Ovary (tissue), 9 donors: ENCODE results near the gene RYR2. TPM values are rescaled to one million over a fixed set of nuclear protein-coding genes. Genes with fewer than 3 reads are reported as not detected.

Experiments used
- DNase-seq, 5 donors: peaks; one replicate each; pipeline ENCODE4 v3.0.0-alpha.2; 2019 to 2020
- H3K27ac ChIP-seq, 2 donors: fragments of 200-600 bp; one replicate each; pipeline versions ENCODE4 v1.5.1 to v1.8.0; 2019 to 2022
- H3K27me3 ChIP-seq: fragments of 200-600 bp; one replicate; pipeline ENCODE4 v1.8.0; 2022
- H3K36me3 ChIP-seq: fragments of 200-600 bp; sonication (generic); one replicate; pipeline ENCODE4 v1.5.1; 2019
- H3K4me1 ChIP-seq: one replicate; pipeline ENCODE4 v1.8.1; 2013; ENCODE audit warnings: mild to moderate bottlenecking, moderate library complexity; ENCODE audit not compliant: insufficient read depth
- H3K4me3 ChIP-seq: fragments of 200-600 bp; sonication (generic); one replicate; pipeline ENCODE4 v1.5.1; 2017
- H3K9me3 ChIP-seq, 2 donors: fragments of 200-600 bp in 1 of 2; sonication (generic) in 1 of 2; one replicate each; pipeline versions ENCODE4 v1.5.1 to v1.8.1; 2013 to 2019; ENCODE audit warnings: mild to moderate bottlenecking in 1 of 2, moderate library complexity in 1 of 2
- CTCF ChIP-seq, 3 donors: fragments of 450-650 bp in 2 of 3; fragments of 200-600 bp in 1 of 3; IDR thresholded peaks; one replicate each; pipeline versions ENCODE4 v1.5.1 to v1.8.0; 2016 to 2022; ENCODE audit warnings: antibody characterized with exemption in 3 of 3, mild to moderate bottlenecking in 1 of 3
- EP300 ChIP-seq: sonication (generic); formaldehyde crosslinking; IDR thresholded peaks from one replicate; pipeline ENCODE4 v1.6.1; 2017; ENCODE audit warnings: antibody characterized with exemption
- POLR2A ChIP-seq: fragments of 450-650 bp; IDR thresholded peaks from one replicate; pipeline ENCODE4 v1.6.1; 2017; ENCODE audit warnings: antibody characterized with exemption, mild to moderate bottlenecking, moderate library complexity
- WGBS, 3 donors: extraction: QIAGEN DNeasy Blood & Tissue Kit in 1 of 3; methylation state at CpG; one replicate each; pipeline versions ENCODE4 v1.1.5 to v1.1.7; 2013 to 2017; 5-methylcytosine and 5-hydroxymethylcytosine counted together
- intact Hi-C, 4 donors: fragments of 100-400 bp; cut with DNase I; formaldehyde crosslinking; loops; one replicate each; pipeline versions ENCODE4 v1.11.0 to v1.15.1; 2022 to 2023
- polyA plus RNA-seq, 2 donors: library from polyadenylated mRNA; stranded (reverse); fragments of 200-250 nt in 1 of 2; fragments of 350-450 nt in 1 of 2; fragmentation: Illumina TruSeq in 1 of 2; extraction: RNeasy Lipid Tissue Mini Kit (QIAGEN cat#74804) in 1 of 2; gene quantifications; one replicate each; pipeline ENCODE4 v1.2.3, GENCODE V29; 2013 to 2014
- total RNA-seq, 7 donors: library from RNA; depleted of rRNA in 2 of 7; stranded (reverse); fragments of >200 nt in 2 of 7; fragmentation: NEBNext Ultra II Directional in 3 of 7; extraction: Animal tissue kit (Norgen Biotek cat#: 25700) in 3 of 7; gene quantifications; one replicate each; pipeline versions ENCODE4 v1.1.0 to v1.2.4, GENCODE V29; 2016 to 2023
- donor health status: DM: no; HTN: no; CAD: no; lungs with moderate emphysema.
- donor health status: DM: no; HTN: no; CAD: no.
- donor health status: Bipolar disorder and iron deficiency.
- donor health status: DM: yes; HTN: yes; CAD: no.
- donor health status: DM: no; HTN: no; CAD: no.
- donor health status: DM: yes; HTN: yes; CAD: no.

RYR2 gene
- total and polyA plus RNA-seq, 9 donors = 3.0 to 13.8 (median 5.4) TPM

- Histone ChIP-seq H3K36me3 (no peaks in the 10 kb centered on the region), H3K4me3 (no peak overlapping the region), H3K4me1 (no peaks in the 10 kb centered on the region), H3K9me3 (no peaks in the 10 kb centered on the region), H3K27ac (no peak overlapping the region), H3K27me3 (no peaks in the 10 kb centered on the region)
- DNase-seq = no peak
- TF ChIP-seq EP300 (no peak), POLR2A (no peak), CTCF (IDR thresholded peaks at IDR 0.05) (no peak)
- 72 to 73% (median 73%) methylated on average over 3 of the region's 3 CpGs for WGBS, 3 donors
- intact Hi-C loops = no loop called here
Observed at GRCh38 chr1:237065903-237066302, 23.9 kb downstream of the RYR2 start.

GRCh38 chr1:237070519-237070918 is 28.5 kb downstream of the RYR2 start:
- WGBS, 3 donors = 96 to 100% (median 100%) methylated on average over 2 of the region's 2 CpGs
- no peaks in the 10 kb centered on the region for H3K27me3 ChIP-seq
- no peak overlapping the region for H3K4me3 ChIP-seq
- H3K4me1 ChIP-seq = no peaks in the 10 kb centered on the region
- DNase-seq = no peak
- H3K36me3 ChIP-seq = no peaks in the 10 kb centered on the region
- no peaks in the 10 kb centered on the region for H3K9me3 ChIP-seq
- no peak overlapping the region for H3K27ac ChIP-seq
- no peak for TF ChIP-seq POLR2A
- intact Hi-C loops = no loop called here

GRCh38 chr1:237071641-237072420 is 29.8 kb downstream of the RYR2 start:
- no peaks in the 10 kb centered on the region for H3K4me1 ChIP-seq
- no peak overlapping the region for H3K27ac ChIP-seq
- no peaks in the 10 kb centered on the region for H3K9me3 ChIP-seq
- no peak for DNase-seq
- H3K4me3 ChIP-seq = no peak overlapping the region
- no peaks in the 10 kb centered on the region for H3K27me3 ChIP-seq
- WGBS, 3 donors = 79 to 82% (median 80%) methylated on average over 24 to 25 of the region's 25 CpGs
- TF ChIP-seq EP300 (no peak), CTCF (IDR thresholded peaks at IDR 0.05) (no peak)
- intact Hi-C loops = no loop called here
- no peaks in the 10 kb centered on the region for H3K36me3 ChIP-seq

- Histone ChIP-seq H3K9me3 (no peaks in the 10 kb centered on the region), H3K27me3 (no peaks in the 10 kb centered on the region), H3K4me1 (no peaks in the 10 kb centered on the region), H3K27ac (no peak overlapping the region), H3K36me3 (no peaks in the 10 kb centered on the region), H3K4me3 (no peak overlapping the region)
- DNase-seq = no peak
- intact Hi-C loops = no loop called here
- WGBS, 3 donors = 88 to 93% (median 93%) methylated on average over 11 of the region's 11 CpGs
- TF ChIP-seq POLR2A = no peak
- no peak for TF ChIP-seq EP300
- TF ChIP-seq CTCF (IDR thresholded peaks at IDR 0.05) = no peak
Observed at GRCh38 chr1:237074371-237075117, 32.6 kb downstream of the RYR2 start.
